Esophagus muscularis mucosa (tissue), 4 donors: ENCODE data around the gene TMA7B. TPM values are rescaled to one million over a fixed set of nuclear protein-coding genes. Genes with fewer than 3 reads are reported as not detected.

Experiments
- DNase-seq: peaks from one replicate; pipeline ENCODE4 v3.0.0-alpha.2; 2017; ENCODE audit errors: extremely low spot score
- H3K27ac ChIP-seq, 4 donors: fragments of 200-600 bp; sonication (generic); replicated peaks in 1 of 4; 1 replicate in 3 of 4; 2 replicates in 1 of 4; pipeline ENCODE4 v1.5.1; 2016 to 2019; ENCODE audit warnings: mild to moderate bottlenecking in 1 of 4
- H3K27me3 ChIP-seq, 4 donors: fragments of 200-600 bp; sonication (generic); one replicate each; pipeline versions ENCODE4 v1.5.1 to v1.6.0; 2016 to 2019
- H3K36me3 ChIP-seq, 4 donors: fragments of 200-600 bp; sonication (generic); one replicate each; pipeline ENCODE4 v1.5.1; 2016 to 2019
- H3K4me1 ChIP-seq, 4 donors: fragments of 200-600 bp; sonication (generic); one replicate each; pipeline ENCODE4 v1.5.1; 2016 to 2019
- H3K4me3 ChIP-seq, 4 donors: fragments of 200-600 bp; sonication (generic); 1 replicate in 2 of 4; 2 replicates in 2 of 4; pipeline ENCODE4 v1.5.1; 2016 to 2019; ENCODE audit warnings: mild to moderate bottlenecking in 4 of 4, moderate library complexity in 1 of 4
- H3K9me3 ChIP-seq, 4 donors: fragments of 200-600 bp; sonication (generic); 1 replicate in 3 of 4; 2 replicates in 1 of 4; pipeline ENCODE4 v1.5.1; 2016 to 2019
- CTCF ChIP-seq, 3 experiments: fragments of 200-600 bp in 2 of 3; fragments of 450-650 bp in 1 of 3; sonication (generic) in 2 of 3; IDR thresholded peaks; one replicate each; pipeline ENCODE4 v1.5.1; 2017 to 2019; ENCODE audit warnings: antibody characterized with exemption in 3 of 3, mild to moderate bottlenecking in 2 of 3, moderate library complexity in 1 of 3
- EP300 ChIP-seq: sonication (generic); formaldehyde crosslinking; IDR thresholded peaks from one replicate; pipeline ENCODE4 v1.6.1; 2017; ENCODE audit warnings: antibody characterized with exemption
- POLR2A ChIP-seq: fragments of 450-650 bp; IDR thresholded peaks from one replicate; pipeline ENCODE4 v1.6.1; 2017; ENCODE audit warnings: antibody characterized with exemption, moderate library complexity, mild to moderate bottlenecking, low read depth
- POLR2AphosphoS5 ChIP-seq, 2 donors: sonication (generic); formaldehyde crosslinking; IDR thresholded peaks; one replicate each; pipeline ENCODE4 v1.6.1; 2017; ENCODE audit warnings: antibody characterized with exemption in 2 of 2
- WGBS: methylation state at CpG from one replicate; pipeline ENCODE4 v1.1.5; 2018; 5-methylcytosine and 5-hydroxymethylcytosine counted together
- intact Hi-C: fragments of 100-400 bp; cut with DNase I; formaldehyde crosslinking; loops from one replicate; pipeline ENCODE4 v1.15.1; 2023
- total RNA-seq, 4 donors: library from RNA; depleted of rRNA; stranded (reverse); fragments of >200 nt; gene quantifications; one replicate each; pipeline versions ENCODE4 v1.1.0 to v1.2.1, GENCODE V29; 2016

TMA7B gene
- total RNA-seq, 4 donors from 2014 or later = not detected

GRCh38 chr22:39943953-39944872, 16.0 kb upstream of the TMA7B start:
- H3K27ac ChIP-seq = no peak overlapping the region
- intact Hi-C loops = no loop called here
- 83% methylated on average over 11 of the region's 11 CpGs for WGBS

GRCh38 chr22:39946126-39946502, 14.1 kb upstream of the TMA7B start:
- no peak for DNase-seq
- intact Hi-C loops = no loop called here
- H3K27me3 ChIP-seq = no peaks in the 10 kb centered on the region
- no peaks in the 10 kb centered on the region for H3K36me3 ChIP-seq
- H3K27ac ChIP-seq = no peak overlapping the region
- no peak for TF ChIP-seq CTCF (IDR thresholded peaks at IDR 0.05)
- TF ChIP-seq EP300 = no peak
- TF ChIP-seq POLR2AphosphoS5 (IDR thresholded peaks at IDR 0.05) = no peak
- TF ChIP-seq POLR2A = no peak
- H3K4me3 ChIP-seq = no peak overlapping the region
- 91% methylated on average over 4 of the region's 4 CpGs for WGBS
- H3K4me1 ChIP-seq = no peaks in the 10 kb centered on the region
- H3K9me3 ChIP-seq = no peaks in the 10 kb centered on the region

More at GRCh38 chr22:39943953-39944872, 16.0 kb upstream of the TMA7B start:
- Histone ChIP-seq H3K4me3 (no peak overlapping the region), H3K9me3 (no peaks in the 10 kb centered on the region), H3K27me3 (no peaks in the 10 kb centered on the region), H3K36me3 (no peaks in the 10 kb centered on the region), H3K4me1 (no peaks in the 10 kb centered on the region)
- TF ChIP-seq POLR2A (no peak), CTCF (IDR thresholded peaks at IDR 0.05) (no peak), EP300 (no peak), POLR2AphosphoS5 (IDR thresholded peaks at IDR 0.05) (no peak)
- no peak for DNase-seq

GRCh38 chr22:39946503-39947219, 13.5 kb upstream of the TMA7B start:
- no peak for DNase-seq
- Histone ChIP-seq H3K4me1 (no peaks in the 10 kb centered on the region), H3K9me3 (no peaks in the 10 kb centered on the region), H3K4me3 (no peak overlapping the region), H3K36me3 (no peaks in the 10 kb centered on the region), H3K27ac (no peak overlapping the region), H3K27me3 (no peaks in the 10 kb centered on the region)
- intact Hi-C loops = no loop called here
- TF ChIP-seq CTCF (IDR thresholded peaks at IDR 0.05) (no peak), POLR2A (no peak), POLR2AphosphoS5 (IDR thresholded peaks at IDR 0.05) (no peak)
- 57% methylated on average over 8 of the region's 8 CpGs for WGBS

- DNase-seq = no peak
- Histone ChIP-seq H3K27ac (no peak overlapping the region), H3K9me3 (no peaks in the 10 kb centered on the region), H3K4me3 (no peak overlapping the region), H3K36me3 (no peaks in the 10 kb centered on the region), H3K27me3 (no peaks in the 10 kb centered on the region), H3K4me1 (no peaks in the 10 kb centered on the region)
- intact Hi-C loops = no loop called here
- TF ChIP-seq POLR2A = no peak
- no peak for TF ChIP-seq POLR2AphosphoS5 (IDR thresholded peaks at IDR 0.05)
- TF ChIP-seq CTCF (IDR thresholded peaks at IDR 0.05) = no peak
- no peak for TF ChIP-seq EP300
- 92% methylated on average over 8 of the region's 8 CpGs for WGBS
Observed at GRCh38 chr22:39947220-39948216, 12.7 kb upstream of the TMA7B start.
